Neural crest cell (in vitro differentiated cells): Measurements from ENCODE around the gene C10orf105. TPM values are rescaled to one million over a fixed set of nuclear protein-coding genes. Genes with fewer than 3 reads are reported as not detected.

Experiments
- DNase-seq: peaks from one replicate; pipeline ENCODE4 v3.0.0; 2021; ENCODE audit warnings: low read depth, mixed read lengths, low spot score
- H3K27ac Mint-ChIP-seq: one replicate; pipeline ENCODE4 v1.8.0; 2021; ENCODE audit warnings: mild to moderate bottlenecking, mixed read lengths; ENCODE audit not compliant: unreplicated experiment
- H3K27me3 Mint-ChIP-seq: 2 replicates; pipeline ENCODE4 v1.8.0; 2021; ENCODE audit warnings: low read depth, mild to moderate bottlenecking, mixed read lengths
- H3K36me3 Mint-ChIP-seq: 2 replicates; pipeline ENCODE4 v1.8.0; 2021; ENCODE audit warnings: low read depth, mild to moderate bottlenecking, mixed read lengths
- H3K4me1 Mint-ChIP-seq: 2 replicates; pipeline ENCODE4 v1.8.0; 2021; ENCODE audit warnings: mixed read lengths
- H3K4me3 Mint-ChIP-seq: one replicate; pipeline ENCODE4 v1.8.0; 2021; ENCODE audit warnings: mild to moderate bottlenecking, mixed read lengths
- H3K9me3 Mint-ChIP-seq: 2 replicates; pipeline ENCODE4 v1.8.0; 2021; ENCODE audit warnings: mixed read lengths
- CTCF ChIP-seq: fragments of 200-600 bp; sonication (generic); conservative IDR thresholded peaks from 2 replicates; pipeline ENCODE4 v1.5.0; 2021; ENCODE audit warnings: antibody characterized with exemption, mild to moderate bottlenecking
- total RNA-seq: library from RNA; stranded (reverse); gene quantifications from 2 replicates; pipeline ENCODE4 v1.2.1, GENCODE V29; 2021

C10orf105 gene
- total RNA-seq, 1 donor from 2014 or later: 0.12 TPM

- Mint-ChIP-seq H3K4me1 (no peaks in the 10 kb centered on the region), H3K9me3 (no peaks in the 10 kb centered on the region), H3K27ac (no peak overlapping the region), H3K4me3 (no peak overlapping the region), H3K27me3 (peaks cover 3% of the 10 kb centered on the region), H3K36me3 (no peaks in the 10 kb centered on the region)
- no peak for TF ChIP-seq CTCF
- no peak for DNase-seq
Observed at GRCh38 chr10:71679425-71679824, 40.2 kb downstream of the C10orf105 start.

GRCh38 chr10:71678057-71678805 lies 41.3 kb downstream of the C10orf105 start:
- Mint-ChIP-seq H3K4me3 (no peak overlapping the region), H3K9me3 (no peaks in the 10 kb centered on the region), H3K27me3 (peaks cover under 1% of the 10 kb centered on the region), H3K27ac (no peak overlapping the region), H3K36me3 (no peaks in the 10 kb centered on the region), H3K4me1 (no peaks in the 10 kb centered on the region)
- no peak for DNase-seq
- TF ChIP-seq CTCF: no peak

- H3K27me3 Mint-ChIP-seq: no peaks in the 10 kb centered on the region
- H3K9me3 Mint-ChIP-seq: no peaks in the 10 kb centered on the region
- H3K36me3 Mint-ChIP-seq: no peaks in the 10 kb centered on the region
- no peak for TF ChIP-seq CTCF
- no peak overlapping the region for H3K27ac Mint-ChIP-seq
- no peaks in the 10 kb centered on the region for H3K4me1 Mint-ChIP-seq
- DNase-seq: no peak
- H3K4me3 Mint-ChIP-seq: no peak overlapping the region
Observed at GRCh38 chr10:71677261-71677660, 42.3 kb downstream of the C10orf105 start.

- Mint-ChIP-seq H3K9me3 (no peaks in the 10 kb centered on the region), H3K27me3 (no peaks in the 10 kb centered on the region), H3K27ac (no peak overlapping the region), H3K36me3 (no peaks in the 10 kb centered on the region), H3K4me1 (peaks cover 3% of the 10 kb centered on the region), H3K4me3 (no peak overlapping the region)
- DNase-seq: no peak
- no peak for TF ChIP-seq CTCF
Observed at GRCh38 chr10:71675295-71675970, 44.1 kb downstream of the C10orf105 start.

DNA sequence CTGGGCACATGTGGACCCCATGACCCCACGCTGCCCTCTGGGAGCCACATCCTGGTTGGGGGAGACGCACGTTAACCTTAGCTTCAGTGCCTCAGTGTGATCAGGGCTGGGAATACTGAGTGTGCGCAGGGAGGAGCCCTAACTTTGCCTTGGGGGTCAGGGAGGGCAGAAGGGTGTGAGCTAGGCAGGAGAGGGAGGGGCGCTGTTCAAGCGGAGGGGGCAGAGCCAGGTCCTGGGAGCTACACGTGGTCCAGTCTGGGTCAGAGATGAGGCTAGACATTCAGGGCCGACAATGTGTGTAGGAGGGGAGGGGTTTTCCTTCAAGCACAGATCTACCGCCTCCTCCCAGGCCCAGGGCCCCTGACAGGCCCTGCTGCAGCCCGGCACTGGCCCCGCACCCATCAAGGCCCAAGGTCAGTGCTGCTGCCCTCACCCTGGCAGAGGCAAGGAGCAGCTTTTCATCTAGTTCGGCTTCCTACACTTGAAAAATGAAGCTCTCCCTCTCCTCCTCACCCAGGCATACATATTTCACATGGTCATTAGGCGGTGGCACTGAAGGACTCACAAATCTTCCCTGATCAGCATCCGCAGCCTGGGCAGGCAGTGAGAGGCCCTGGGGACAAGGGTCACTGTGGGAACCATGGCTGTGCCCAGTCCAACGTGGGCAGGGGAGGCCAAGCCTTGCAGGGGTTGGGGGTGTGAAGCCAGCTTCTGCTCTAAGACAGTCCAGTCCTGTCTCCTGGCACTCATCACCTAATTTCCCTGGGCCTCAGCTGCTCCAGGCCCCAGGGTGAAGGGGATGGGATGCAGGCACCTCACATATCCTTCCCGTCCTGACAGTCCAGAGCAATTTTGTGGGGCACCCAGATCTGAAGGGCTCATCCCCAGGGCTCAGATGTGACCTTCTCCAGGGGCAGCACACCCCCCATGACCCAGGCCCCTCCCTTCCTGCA lies 47.3 kb downstream of the C10orf105 start:
- Mint-ChIP-seq H3K4me1 (peaks cover 7% of the 10 kb centered on the region), H3K4me3 (no peak overlapping the region), H3K9me3 (no peaks in the 10 kb centered on the region), H3K27ac (no peak overlapping the region), H3K27me3 (no peaks in the 10 kb centered on the region), H3K36me3 (no peaks in the 10 kb centered on the region)
- TF ChIP-seq CTCF: no peak
- DNase-seq: no peak
